ENCODE data around the gene USP34.

The USP34 gene

GRCh38 chr2:61377046-61377445, 93.8 kb downstream of the USP34 start:
- no peak for DNase-seq (ENCODE audit: low read depth in 4 of 4, low spot score in 1 of 4)

GRCh38 chr2:61376211-61376610, 94.7 kb downstream of the USP34 start:
- no peak for DNase-seq (ENCODE audit: low read depth in 4 of 4, low spot score in 1 of 4)

DNA sequence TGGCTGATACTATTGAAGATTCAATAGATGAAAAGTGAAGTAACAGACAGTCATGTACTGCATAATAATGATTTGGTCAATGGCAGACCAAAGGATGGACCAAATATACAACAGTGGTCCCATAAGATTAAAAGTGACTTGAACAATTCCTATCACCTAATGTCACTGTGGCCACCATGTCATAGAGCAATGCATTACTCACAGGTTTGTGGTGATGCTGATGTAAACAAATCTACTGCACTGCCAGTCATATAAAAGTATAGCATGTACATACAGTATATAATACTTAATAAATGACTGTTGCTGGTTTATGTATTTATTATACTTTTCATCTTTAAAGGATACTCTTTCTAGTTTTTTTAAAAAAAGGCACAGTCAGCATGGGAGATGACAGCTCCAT, 99.9 kb downstream of the USP34 start:
- no peak for DNase-seq (ENCODE audit: low read depth in 4 of 4, low spot score in 1 of 4)

DNA sequence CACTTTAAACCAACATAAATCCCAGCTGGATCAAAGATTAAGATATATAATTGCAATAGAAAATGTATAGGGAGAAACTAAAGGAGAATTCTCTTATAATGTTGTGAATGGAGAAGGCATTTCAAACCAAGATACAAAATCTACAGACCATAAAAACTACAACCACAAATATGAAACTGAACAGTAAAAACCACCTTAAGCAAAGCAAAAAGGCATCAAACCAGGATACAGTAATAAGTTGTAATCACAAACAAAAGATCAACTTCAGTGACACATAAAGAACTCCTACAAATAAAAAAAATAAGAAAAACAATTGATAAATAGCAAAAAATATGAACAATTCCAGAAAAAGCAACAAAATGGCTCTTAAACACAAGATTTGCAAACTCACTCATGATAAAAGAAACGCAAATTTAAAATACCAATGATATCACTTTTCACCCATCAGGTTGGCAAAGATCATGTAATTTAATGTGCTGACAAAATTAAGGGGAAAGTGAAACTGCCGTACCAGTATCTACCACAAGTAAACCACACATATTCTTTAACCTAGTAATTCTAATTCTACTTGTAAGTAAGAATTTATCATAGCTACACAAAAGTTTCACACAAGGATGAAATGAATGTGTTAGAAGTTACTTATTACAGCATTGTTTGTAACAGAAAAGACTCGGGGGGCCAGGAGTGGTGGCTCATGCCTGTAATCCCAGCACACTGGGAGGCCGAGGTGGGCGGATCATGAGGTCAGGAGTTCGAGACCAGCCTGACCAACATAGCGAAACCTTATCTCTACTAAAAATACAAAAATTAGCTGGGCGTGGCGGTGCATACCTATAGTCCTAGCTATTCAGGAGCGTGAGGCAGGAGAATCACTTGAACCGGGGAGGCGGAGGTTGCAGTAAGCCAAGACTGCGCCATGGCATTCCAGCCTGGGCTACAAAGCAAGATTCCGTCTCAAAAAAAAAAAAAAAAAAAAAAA, 101.9 kb downstream of the USP34 start:
- no peak for DNase-seq (ENCODE audit: low read depth in 4 of 4, low spot score in 1 of 4)

DNA sequence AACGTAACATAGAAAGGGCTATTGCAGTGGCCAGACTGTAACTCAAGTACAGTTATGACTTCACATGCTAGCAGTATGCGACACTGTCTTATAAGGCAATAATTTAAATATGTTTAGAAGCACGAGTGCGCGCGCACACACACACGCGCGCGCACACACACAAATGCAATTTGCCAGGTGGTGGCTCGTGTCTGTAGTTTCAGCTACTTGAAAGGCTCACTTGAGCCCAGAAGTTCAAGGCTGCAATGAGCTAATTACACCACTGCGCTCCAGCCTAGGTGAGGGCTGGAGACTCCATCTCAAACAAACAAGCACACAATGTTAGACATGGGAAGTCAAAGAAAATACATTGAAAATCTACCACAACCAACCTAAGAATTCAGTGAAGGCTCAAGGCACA, 103.7 kb downstream of the USP34 start:
- DNase-seq (ENCODE audit: low read depth in 4 of 4, low spot score in 1 of 4) = no peak

GRCh38 chr2:61363580-61363979, 107.3 kb downstream of the USP34 start:
- no peak for DNase-seq (ENCODE audit: low read depth in 4 of 4, low spot score in 1 of 4)

GRCh38 chr2:61362873-61363272, 108.0 kb downstream of the USP34 start:
- DNase-seq (ENCODE audit: low read depth in 4 of 4, low spot score in 1 of 4) = no peak

DNA sequence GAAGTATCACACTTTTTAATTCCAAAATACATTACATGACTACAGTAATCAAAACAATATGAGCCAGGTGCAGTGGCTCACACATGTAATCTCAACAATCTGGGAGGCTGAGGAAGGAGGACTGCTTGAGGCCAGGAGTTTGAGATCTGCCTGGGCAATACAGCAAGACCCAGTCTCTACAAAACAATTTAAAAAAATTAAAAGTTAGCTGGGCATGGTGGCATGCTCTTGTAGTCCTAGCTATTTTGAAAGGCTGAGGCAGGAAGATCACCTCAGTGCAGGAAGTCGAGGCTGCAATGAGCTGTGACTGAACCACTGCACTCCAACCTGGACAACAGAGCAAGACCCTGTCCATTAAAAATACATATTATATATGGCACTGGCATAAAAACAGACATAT, 109.8 kb downstream of the USP34 start:
- no peak for DNase-seq (ENCODE audit: low read depth in 4 of 4, low spot score in 1 of 4)

GRCh38 chr2:61359058-61359457, 111.8 kb downstream of the USP34 start:
- no peak for DNase-seq (ENCODE audit: low read depth in 4 of 4, low spot score in 1 of 4)

DNA sequence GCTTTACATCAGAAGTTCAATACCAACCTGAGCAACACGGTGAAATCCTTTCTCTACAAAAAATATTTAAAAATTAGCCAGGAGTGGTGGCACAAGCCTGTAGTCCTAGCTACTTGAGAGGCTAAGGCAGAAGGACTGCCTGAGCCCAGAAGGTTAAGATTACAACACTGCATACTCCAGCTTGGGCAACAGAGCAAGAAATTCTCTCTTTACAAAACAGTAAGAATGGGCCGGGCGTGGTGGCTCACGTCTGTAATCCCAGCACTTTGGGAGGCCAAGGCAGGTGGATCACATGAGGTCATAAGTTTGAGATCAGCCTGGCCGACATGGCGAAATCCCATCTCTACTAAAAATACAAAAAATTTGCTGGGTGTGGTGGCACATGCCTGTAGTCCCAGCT, 113.2 kb downstream of the USP34 start:
- no peak for DNase-seq (ENCODE audit: low read depth in 4 of 4, low spot score in 1 of 4)

GRCh38 chr2:61356958-61357350, 113.9 kb downstream of the USP34 start:
- no peak for DNase-seq (ENCODE audit: low read depth in 4 of 4, low spot score in 1 of 4)

GRCh38 chr2:61356261-61356957, 114.5 kb downstream of the USP34 start:
- DNase-seq (ENCODE audit: low read depth in 4 of 4, low spot score in 1 of 4) = no peak

- DNase-seq (ENCODE audit: low read depth in 4 of 4, low spot score in 1 of 4) = no peak
Observed at GRCh38 chr2:61354543-61355197, 116.2 kb downstream of the USP34 start.

DNA sequence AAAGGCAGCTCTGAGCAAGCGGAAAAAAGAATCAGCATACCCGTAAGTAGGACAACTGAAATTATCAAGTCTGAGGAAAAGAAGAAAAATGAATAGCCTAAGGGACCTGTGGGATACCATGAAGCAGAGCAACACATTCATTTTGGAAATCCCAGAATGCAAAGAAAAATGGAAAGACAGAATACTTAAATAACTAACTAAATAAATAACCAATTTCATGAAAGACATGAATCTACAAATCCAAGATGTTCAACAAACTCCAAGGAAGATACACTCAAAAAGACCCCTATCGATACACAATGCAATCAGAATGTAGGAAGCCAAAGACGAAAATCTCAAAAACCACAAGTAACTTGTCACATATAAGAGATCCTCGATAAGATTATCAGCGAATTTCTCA, 117.0 kb downstream of the USP34 start:
- no peak for DNase-seq (ENCODE audit: low read depth in 4 of 4, low spot score in 1 of 4)

- no peak for DNase-seq (ENCODE audit: low read depth in 4 of 4, low spot score in 1 of 4)
Observed at GRCh38 chr2:61350777-61351176, 120.1 kb downstream of the USP34 start.

- DNase-seq (ENCODE audit: low read depth in 4 of 4, low spot score in 1 of 4) = no peak
Observed at GRCh38 chr2:61343141-61343540, 127.7 kb downstream of the USP34 start.

GRCh38 chr2:61340242-61340641, 130.6 kb downstream of the USP34 start:
- DNase-seq (ENCODE audit: low read depth in 4 of 4, low spot score in 1 of 4) = no peak

DNA sequence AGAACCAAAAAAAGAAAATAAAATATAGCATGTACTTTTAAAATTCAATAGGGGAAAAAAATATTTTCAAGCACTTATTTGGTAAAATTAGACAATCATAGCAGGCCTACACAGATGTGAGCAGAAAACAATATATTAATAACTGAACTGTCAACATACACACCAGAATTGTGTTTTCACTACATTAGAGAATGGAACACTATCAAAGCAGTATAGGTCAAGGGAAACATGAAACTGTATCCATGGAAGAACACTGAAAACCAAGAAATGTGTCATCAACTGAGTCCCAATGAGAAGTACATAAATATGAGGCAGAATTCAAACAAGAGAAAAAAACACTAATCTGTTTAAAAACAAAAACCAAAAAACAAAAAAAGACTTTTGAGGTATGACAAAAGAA, 132.4 kb downstream of the USP34 start:
- DNase-seq (ENCODE audit: low read depth in 4 of 4, low spot score in 1 of 4) = no peak

DNA sequence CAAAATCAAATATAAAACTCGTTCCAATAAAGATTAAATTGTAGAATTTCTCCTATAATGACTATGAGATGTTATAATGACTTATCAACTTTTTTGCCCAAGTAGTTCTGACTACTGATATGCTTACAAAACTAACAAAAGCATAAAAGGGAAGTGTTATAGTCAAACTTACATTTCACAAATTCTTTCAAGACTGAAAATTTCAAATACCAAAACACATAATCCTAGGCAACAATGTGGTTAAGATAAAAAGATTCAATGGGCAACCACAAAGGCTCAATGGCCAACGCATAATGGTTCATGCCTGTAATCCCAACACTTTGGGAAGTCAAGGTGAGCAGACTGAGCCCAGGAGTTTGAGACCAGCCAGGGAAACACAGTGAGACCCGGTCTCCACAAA, 135.7 kb downstream of the USP34 start:
- no peak for DNase-seq (ENCODE audit: low read depth in 4 of 4, low spot score in 1 of 4)

DNA sequence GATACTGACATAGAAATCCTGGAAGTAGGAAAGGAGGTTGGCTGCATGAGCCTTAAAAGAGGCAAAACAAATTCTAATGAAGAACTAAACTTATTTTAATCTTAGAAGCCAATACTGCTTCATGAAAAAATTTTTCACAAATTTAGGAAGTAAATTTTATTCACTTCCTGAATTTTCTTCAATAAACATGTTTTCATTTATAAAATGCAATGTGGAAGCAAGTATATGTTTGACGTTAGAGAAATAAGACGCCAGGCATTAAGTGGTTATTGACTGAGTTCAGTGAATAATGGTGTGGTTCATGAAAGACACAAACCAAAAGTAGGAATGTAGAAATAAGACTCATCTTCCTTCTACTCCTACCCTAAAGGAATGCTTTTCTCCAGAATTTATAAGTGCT, 136.4 kb downstream of the USP34 start:
- no peak for DNase-seq (ENCODE audit: low read depth in 4 of 4, low spot score in 1 of 4)

DNA sequence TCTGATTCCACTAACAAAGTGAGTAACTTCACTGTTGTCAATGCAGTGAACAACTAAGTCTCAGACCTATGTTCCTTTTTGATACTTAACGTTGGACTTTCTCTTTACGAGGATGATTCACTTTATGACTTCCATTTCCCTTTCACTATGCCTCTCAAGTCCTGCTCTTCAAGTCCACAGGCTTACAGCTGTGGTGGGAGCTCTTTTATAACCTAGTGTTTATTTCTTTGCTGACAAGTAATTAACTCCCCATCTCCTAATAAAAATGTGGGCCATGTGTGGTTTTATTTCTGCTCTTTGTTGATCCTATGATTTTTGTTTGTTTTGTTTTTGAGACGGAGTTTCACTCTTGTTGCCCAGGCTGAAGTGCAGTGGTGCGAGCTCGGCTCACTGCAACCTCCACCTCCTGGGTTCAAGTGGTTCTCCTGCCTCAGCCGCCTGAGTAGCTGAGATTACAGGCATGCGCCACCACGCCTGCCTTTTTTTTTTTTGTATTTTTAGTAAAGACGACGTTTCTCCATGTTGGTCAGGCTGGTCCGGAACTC, 142.1 kb downstream of the USP34 start:
- no peak for DNase-seq (ENCODE audit: low read depth in 4 of 4, low spot score in 1 of 4)

- no peak for DNase-seq (ENCODE audit: low read depth in 4 of 4, low spot score in 1 of 4)
Observed at GRCh38 chr2:61327173-61327572, 143.7 kb downstream of the USP34 start.

All from stimulated activated CD4-positive, alpha-beta T cell treated with anti-CD3 and anti-CD28 coated beads, Interleukin-1b, Interleukin-23, amount 100 ng/mL, for 24 hours (primary cell).